HG02970 (cell line): ENCODE measurements around the gene KRT7.
"Not testable (repeated sequence)": the region's sequence is repeated elsewhere in the genome, so short reads cannot be mapped to it uniquely, and the experiment has no call there.

Source experiments
- ATAC-seq: cut with Tn5 transposase; IDR thresholded peaks from one replicate; pipeline ENCODE4 v1.9.1; 2021; ENCODE audit warnings: mild to moderate bottlenecking, moderate library complexity, moderate number of reproducible peaks; ENCODE audit not compliant: unreplicated experiment, low FRiP score

KRT7 gene

DNA sequence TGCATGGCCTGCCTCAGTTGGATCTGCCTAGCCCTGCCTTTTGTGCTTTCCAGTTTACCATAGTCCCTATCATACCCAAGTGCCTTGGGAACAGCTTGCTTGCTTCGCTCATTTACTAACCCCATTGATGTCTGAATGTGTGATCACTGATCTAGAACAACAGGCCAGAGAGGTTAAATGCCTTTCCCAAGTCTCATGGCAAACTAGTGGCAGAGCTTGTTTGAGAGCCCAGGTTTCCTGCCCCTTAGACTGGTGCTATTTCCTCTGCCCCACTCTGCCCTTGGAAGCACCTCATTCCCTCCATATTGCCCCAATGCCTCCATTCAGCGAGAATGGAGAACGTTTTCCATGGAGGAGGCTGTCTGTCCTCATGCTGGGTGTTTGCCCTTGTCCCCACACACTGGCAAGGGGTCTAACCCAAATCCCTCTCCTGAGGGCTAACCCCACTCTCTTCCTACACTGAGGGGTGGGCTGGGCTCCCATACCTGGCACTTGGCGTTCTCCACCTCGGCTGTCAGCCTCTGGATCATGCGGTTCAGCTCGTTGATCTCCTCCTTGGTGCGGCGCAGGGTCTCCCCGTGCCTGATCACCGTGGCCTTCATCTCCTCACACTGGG is 19.8 kb downstream of the KRT7 start:
- no peak for ATAC-seq

DNA sequence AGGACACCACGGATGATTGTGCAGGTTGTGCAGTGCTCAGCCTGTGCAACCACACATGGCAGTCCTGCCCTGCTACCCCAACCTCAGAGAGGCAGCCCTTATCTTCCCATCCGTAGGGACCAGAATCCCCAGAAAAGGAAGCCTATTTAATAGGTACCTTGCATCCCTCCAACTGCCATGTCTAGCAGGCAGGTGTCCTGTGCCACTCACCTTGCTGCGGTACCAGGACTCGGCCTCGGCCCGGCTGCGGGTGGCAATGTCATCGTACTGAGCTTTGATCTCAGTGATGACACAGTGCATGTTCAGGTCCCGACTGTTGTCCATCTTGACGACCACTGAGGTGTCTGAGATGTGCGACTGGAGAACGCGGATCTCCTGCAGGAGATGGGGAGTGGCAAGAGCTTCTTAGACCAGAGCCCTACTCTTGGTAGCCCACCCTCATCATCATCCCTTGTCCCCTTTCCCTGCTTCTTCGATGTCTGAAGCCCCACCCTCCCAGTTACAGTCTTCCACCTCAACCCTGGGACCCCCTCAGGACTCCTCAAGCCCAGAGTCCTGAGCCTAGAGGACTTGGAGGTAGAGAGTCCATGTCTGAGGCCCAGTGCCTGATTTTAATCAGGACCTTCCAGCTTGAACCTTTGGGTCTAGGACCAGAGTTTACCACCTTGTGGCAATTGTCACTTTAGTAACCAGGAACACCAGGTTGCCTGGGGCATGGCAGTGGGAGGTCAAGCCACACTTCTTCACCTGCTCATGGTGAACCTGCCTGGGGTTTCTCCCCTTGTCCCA is 20.5 kb downstream of the KRT7 start:
- no peak for ATAC-seq

DNA sequence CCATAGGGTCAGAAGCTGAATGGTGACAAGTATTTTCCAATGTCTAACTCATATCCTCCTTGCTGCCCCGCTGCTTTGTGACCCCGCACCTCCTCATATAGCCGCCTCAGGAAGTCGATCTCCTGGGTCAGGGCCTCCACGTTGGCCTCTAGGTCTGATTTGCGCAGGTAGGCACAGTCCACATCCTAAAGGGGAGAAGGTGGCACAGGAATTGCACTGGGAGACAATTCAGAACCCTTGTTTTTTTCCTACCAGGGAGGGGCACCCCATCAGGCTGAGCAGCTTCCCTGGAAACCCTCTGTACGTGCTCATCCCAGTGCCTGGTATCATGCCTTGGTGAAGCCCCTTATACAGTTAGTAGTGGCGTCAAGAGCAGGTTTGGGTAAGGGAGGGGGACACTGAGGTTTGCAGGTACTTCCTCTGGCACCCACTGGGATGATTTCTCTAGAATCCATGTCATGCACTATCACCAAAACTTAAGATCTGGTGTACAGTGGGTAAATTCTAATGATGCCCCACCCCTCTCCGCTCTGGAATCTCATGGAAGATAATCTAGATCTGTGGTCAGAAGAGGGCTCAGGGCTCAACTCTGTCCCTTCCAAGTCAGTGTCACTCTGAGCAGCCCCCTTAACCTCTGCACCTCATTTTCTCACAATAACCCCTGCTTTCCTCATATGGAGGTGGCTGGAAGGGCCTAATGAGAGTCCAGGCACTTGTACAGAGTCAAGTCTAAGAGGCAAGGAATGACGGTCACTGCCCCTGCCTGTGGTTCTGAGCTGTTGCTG is 21.3 kb downstream of the KRT7 start:
- ATAC-seq, result no peak

DNA sequence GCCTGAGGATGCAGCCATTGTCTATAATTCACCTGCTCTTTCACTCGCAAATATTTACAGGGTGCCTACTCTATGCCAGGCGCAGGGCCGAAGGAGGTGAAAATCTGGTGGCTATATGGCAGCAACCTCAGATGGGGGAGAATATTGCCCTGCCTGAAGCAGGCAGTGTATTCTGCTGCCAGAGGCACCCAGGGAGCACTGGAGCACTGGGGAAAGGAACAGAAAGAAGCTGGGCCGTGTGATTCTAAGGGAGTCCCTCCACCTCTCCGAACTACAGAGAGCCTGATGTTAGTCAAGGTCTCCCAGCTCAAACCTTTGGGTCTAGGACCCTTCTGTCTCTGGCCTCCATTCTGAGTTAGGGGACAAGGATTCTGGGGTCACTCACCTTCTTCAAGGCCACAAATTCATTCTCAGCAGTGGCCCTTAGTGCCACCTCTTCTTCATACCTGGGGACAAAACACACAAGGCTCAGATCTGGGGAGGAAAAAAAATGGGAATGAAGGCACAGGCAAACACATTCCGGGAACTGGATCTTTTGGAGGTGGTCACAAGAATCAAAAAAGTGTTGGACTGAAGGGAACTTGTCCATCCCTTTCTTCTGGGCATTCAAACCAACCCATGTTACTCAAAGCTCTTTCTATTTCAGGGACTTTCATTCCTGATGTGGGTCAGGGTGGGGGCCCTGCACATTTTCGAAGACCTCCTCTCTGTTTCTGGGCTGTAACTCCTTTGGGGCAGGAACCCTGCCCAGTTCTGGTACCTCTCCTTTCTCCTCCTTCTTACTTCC is 22.1 kb downstream of the KRT7 start:
- no peak for ATAC-seq

DNA sequence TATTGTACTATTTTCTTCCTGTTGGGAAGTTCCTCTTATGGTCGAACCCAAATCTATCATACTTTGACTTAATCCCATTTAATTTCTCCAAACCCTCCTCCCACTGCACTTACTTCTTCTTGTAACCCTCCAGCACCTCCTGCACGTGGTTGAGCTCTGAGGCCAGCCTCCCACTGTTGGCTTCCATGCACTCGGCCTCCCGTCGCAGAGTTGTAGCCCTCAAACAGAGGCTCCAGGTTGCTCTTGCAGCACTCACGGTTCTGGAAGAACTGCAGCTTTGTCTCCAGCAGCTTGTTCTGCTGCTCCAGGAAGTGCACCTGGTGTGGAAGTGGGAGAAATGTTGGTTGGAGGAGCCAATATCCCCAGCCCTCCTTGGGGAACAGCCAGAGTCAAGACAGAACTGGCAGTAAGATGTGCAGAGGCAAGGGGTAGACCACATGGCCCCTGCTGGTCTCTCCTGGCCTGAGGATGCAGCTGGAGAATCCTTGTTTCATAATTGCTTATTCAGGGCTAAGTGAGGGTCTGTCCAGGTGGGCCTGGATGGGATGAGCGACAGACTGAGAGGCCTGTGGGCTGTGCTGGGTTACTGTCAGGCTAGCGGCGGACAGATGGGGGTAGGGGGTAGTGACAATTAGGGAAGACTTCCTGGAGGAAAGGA is 23.0 kb downstream of the KRT7 start:
- ATAC-seq, result no peak

DNA sequence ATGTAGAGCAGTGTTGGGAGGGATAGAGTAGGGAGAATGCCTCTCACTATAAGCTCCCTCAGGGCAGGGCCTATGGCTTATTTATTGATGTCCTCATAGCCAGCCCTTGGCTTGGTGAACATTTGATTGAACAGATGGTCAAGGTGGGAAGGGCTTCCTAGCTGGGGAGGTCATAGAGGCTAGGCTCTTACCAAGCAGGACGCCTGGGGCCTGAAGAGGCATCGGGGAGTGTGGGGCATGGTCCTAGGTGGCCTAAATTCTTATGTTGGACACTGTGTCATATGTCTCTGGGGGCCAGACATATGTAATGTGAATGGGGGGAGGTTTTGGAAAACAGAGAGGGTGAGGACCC is 23.5 kb downstream of the KRT7 start:
- ATAC-seq, result no peak

DNA sequence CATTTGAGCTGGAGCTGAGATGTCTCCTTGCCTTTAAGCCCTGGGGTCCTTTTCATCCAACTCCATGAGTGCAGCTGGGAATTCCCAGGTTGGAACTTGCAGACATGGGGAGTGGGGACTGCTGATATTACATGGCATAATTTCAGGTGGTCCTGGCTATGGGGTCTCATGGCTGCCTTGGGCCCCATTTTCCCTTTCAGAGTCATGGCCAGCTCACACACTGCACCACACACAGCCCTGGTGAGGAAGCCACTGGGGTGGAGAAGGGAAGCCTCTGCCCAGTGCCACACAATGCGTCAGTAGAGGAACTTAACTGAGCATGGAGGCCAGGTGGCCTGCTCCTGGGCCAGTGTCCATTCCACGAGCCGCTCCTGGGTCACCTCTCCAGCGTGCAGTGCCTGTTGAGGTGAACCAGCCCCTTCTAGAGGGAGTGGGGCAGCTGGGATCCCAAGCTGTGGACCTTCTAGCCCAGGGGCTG is 24.1 kb downstream of the KRT7 start:
- no peak for ATAC-seq

DNA sequence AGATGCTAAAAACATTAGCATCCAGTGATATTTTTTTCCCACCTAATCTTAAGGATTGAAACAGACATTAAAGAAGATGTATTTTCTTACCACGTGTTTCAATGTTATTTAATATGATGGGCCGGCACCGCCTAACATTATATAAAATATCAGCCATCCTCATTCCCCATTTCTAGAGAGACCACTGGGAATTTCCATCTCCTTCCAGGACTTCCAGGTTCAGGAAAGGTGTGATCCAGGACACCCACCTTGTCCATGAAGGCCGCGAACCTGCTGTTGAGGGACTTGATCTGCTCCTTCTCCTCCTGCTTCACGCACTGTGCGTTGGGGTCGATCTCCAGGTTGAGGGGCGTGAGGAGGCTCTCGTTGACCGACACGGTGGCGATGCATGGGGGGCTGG is 24.9 kb downstream of the KRT7 start:
- ATAC-seq, result not testable (repeated sequence)

DNA sequence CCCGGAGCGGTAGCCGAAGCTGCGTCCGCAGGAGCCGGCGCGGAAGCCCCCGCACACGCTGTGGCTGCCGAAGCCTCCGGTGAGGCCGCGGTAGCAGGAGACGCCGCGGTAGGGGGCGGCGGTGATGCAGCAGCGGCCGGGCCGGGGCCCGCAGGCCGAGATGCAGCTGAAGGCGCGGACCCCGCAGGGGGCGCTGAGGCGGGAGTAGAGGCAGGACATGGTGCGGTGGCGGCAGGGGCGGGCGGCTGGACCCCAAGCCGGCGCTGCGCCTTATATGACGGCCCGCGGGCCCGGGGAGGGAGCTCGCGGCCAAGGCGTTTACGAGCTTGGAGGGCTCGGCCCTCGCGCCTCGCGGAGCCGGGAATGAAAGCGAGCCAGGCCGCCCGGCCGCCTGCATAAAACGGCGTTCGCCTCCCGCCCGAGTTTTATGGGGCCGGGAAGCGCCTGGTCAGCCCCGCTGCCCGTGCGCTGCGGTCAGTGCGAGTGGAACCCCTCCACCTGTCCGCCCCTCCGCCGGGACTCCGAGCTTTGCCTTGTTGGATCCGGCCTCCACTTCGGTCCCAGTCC is 25.4 kb downstream of the KRT7 start:
- ATAC-seq, result no peak

DNA sequence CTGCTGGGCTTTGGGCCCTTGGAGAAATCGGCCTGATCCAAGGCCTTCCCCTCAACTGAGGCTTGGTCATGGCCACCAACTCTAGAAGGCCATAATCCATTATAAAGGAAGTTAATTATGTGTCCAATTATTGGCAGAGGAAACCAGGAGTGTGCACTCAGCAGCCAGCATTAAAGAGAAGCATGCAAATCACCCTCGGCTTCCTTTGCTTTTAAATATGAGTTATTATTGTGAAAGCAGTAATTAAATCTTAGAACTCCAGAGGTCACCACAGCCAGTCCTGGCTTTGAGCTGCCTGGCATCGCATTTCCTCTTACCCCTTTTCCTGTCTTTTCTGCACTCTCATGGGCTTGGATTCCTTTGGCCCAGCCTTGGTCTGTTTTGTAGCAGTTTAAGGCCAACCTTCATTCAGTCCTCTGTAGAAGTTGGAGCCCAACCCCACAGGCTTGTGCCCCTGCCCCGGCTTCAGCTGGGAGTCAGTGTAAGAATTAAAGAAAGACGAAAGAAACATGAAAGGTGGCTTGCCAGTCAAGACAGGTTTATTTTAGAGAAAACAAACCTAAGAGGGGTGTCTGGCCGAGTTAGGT is 26.7 kb downstream of the KRT7 start:
- no peak for ATAC-seq

DNA sequence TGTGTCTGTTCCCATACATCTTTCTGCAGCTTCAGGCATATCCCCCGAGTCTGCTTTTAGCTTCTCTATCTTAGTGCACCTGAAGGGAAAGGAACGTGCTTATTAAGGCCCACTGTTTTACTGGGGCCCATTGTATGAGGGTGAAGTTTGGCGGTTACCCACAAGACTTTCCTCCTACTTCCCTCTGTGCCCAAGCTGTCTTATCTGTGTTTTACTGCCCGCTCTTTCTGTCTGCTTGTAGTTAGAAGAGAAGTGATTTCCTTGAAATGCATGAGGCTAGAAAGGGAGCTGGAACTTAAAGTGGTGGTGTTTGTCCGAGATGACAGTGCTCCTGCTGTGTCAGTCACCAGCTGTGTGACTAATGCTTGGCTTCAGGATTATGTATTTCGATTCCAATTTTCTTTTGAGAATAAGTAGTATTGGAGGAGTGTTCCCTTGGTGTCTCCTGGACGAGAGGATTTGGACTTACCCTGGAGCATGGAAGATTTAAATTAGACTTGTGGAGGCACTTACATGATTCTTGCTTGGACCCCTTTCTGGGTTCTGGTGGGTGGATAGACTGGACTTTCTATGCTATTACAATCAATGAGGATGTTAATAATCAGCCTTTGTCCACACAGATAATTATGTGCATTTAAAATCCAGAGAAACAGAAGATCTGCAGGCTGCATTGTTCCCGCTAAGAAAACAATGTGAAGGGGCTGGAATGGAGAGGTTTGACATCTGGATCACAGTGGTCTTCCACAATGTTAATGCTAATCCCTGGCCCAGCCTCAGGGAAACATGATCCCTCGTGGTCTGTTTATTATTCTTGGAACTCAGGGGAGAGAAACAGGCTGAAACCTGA is 27.5 kb downstream of the KRT7 start:
- no peak for ATAC-seq

DNA sequence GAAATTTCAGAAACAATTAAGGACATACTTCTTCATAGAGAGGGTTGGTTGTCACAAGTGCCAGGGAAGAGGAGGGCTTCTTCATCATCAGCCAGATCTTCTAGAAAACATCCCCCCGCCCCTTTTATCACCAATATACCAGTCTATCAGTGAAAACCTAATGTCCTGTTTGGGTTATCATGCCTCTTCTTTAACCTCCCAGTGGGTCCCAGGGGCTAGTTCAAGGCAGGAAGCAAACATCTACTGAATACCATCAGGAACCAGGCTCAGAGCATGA is 28.1 kb downstream of the KRT7 start:
- ATAC-seq, result no peak

DNA sequence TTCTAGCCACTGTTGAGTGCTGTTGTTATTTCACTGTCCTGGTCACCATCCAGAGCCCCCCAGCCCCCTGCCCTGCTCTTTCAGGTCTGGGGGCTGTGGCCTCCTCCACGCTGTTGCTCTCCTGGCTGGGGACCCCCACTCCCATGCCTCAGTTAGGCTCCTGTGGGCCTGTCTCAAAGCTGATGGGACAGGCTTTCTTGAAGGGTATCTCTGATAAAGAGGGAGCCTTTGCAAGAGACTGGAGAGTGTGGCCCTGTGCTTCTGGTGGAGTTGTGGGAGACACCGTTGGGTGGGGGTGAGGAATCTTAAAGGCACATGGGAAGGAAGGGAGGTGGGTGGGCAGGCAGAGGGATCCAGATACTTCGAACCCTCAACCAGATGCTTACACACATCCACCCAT is 29.2 kb downstream of the KRT7 start:
- no peak for ATAC-seq

DNA sequence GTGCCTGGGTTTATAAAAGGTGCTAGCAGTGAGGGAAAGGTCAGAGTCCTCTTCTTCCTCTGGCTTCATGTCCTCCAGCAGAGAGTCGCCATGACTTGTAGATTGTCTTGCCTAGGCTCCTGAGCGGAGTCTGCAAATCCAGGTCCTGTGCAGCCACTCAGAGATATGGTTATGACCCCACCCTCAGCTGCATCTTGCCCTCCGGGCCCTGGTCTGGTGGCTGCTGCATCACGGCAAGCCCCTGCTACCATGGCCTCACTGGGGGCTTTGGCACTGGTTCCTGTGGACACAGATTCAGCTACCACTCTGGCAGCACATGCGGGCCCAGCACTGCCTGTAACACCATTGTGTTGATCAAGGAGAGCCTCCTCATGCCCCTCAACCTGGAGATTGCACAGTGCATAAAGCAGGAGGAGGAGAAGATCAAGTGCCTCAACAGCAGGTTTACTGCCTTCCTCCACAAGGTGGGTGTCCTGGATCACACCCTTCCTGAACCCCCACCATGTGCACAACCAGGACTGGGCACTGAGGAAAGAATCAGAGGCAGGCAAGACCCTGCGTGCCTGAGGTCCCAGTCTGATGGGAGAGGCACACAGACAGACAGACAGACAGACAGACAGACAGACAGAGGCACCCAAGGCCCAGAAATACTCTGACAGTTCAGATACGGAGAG is 30.9 kb downstream of the KRT7 start:
- ATAC-seq, result no peak

DNA sequence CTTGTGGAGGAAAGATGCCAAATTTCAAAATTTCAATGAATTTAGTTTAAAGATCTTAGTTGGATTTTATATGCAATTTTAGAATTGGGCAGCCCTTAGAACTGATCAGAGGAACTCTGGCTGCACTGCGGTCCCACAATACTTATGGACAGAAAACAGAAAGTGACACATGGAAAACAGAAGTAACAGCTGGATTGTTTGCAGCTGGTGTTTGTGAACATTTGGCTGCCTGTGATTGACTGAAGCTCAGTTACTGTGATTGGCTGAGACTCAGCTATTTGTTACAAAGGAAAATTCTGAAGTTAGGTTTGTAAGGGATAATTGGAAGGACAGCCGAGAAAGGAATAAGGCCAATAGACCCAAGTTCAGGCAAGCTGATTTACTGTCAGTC is 31.4 kb downstream of the KRT7 start:
- no peak for ATAC-seq

DNA sequence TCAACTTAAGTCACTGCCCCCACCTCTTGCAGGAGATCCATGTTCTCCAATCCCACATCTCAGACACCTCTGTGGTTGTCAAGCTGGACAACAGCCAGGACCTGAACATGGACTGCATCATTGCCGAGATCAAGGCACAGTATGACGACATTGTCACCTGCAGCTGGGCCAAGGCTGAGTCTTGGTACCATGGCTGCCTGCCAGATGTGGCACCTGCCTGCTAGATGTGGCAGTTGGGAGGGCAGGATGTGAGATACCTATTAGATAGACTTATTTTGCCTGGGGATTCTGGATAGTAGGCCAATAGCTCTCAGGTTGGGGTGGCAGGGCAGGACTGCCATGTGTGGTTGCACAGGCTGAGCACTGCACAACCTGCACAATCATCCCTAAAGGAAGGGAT is 33.5 kb downstream of the KRT7 start:
- no peak for ATAC-seq

DNA sequence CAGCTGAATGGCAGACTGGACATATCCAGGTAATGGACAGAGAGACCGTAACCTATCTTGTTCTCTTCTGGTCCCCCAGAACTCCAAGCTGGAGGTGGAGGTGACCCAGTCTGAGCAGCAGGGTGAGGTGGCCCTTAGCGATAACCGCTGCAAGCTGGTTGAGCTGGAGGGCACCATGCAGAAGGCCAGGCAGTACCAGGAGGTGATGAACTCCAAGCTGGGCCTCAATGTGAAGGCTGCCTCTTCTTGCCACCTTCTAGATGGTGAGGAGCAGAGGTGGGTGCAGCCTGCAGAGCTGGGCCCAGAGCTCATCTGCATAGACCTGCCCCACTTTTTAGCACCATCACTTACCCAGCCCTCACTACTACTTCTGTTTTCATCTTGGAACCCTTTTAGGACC is 34.2 kb downstream of the KRT7 start:
- no peak for ATAC-seq

DNA sequence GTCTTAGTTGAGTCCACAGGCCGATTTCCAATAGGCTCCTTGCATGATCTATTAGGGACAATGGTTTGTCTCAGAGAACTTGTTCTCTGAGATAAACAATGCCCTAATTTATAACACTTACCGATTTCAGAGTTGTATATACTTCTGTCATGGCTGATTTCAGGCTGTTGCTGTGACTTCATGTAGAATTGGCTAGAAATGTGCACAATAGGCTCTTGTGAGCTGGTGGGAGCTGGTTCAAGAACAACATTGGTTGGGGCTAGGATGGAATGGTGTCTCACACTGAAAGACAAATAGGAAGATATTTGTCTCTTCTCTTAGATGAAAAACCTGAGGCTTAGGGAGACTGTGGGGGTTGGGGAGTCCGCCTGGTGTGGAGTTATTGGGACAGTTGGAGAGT is 34.7 kb downstream of the KRT7 start:
- no peak for ATAC-seq
